Measurements from ENCODE around the gene CYP24A1.

CYP24A1 gene

GRCh38 chr20:54161821-54162149, 12.0 kb downstream of the CYP24A1 start:
- TF ChIP-seq GATA2 (IDR thresholded peaks at IDR 0.05; ENCODE audit: low read depth, low read length): no peak
- TF ChIP-seq GATA3 (IDR thresholded peaks at IDR 0.05; ENCODE audit: low read depth, low read length): no peak

- TF ChIP-seq GATA2 (IDR thresholded peaks at IDR 0.05; ENCODE audit: low read depth, low read length) (no peak), GATA3 (IDR thresholded peaks at IDR 0.05; ENCODE audit: low read depth, low read length) (no peak)
Observed at GRCh38 chr20:54161008-54161820, 12.6 kb downstream of the CYP24A1 start.

GRCh38 chr20:54160065-54161007, 13.4 kb downstream of the CYP24A1 start:
- TF ChIP-seq GATA2 (IDR thresholded peaks at IDR 0.05; ENCODE audit: low read depth, low read length): no peak
- TF ChIP-seq GATA3 (IDR thresholded peaks at IDR 0.05; ENCODE audit: low read depth, low read length): no peak

GRCh38 chr20:54158856-54159418, 14.8 kb downstream of the CYP24A1 start:
- TF ChIP-seq GATA2 (IDR thresholded peaks at IDR 0.05; ENCODE audit: low read depth, low read length): no peak
- no peak for TF ChIP-seq GATA3 (IDR thresholded peaks at IDR 0.05; ENCODE audit: low read depth, low read length)

- TF ChIP-seq GATA3 (IDR thresholded peaks at IDR 0.05; ENCODE audit: low read depth, low read length) (no peak), GATA2 (IDR thresholded peaks at IDR 0.05; ENCODE audit: low read depth, low read length) (no peak)
Observed at GRCh38 chr20:54158226-54158625, 15.6 kb downstream of the CYP24A1 start.

GRCh38 chr20:54156981-54157835, 16.6 kb downstream of the CYP24A1 start:
- no peak for TF ChIP-seq GATA2 (IDR thresholded peaks at IDR 0.05; ENCODE audit: low read depth, low read length)
- no peak for TF ChIP-seq GATA3 (IDR thresholded peaks at IDR 0.05; ENCODE audit: low read depth, low read length)

GRCh38 chr20:54156522-54156921, 17.3 kb downstream of the CYP24A1 start:
- no peak for TF ChIP-seq GATA2 (IDR thresholded peaks at IDR 0.05; ENCODE audit: low read depth, low read length)
- TF ChIP-seq GATA3 (IDR thresholded peaks at IDR 0.05; ENCODE audit: low read depth, low read length): no peak

- TF ChIP-seq GATA3 (IDR thresholded peaks at IDR 0.05; ENCODE audit: low read depth, low read length) (no peak), GATA2 (IDR thresholded peaks at IDR 0.05; ENCODE audit: low read depth, low read length) (no peak)
Observed at GRCh38 chr20:54155736-54156317, 18.0 kb downstream of the CYP24A1 start.

GRCh38 chr20:54154439-54154838, 19.3 kb downstream of the CYP24A1 start:
- TF ChIP-seq GATA3 (IDR thresholded peaks at IDR 0.05; ENCODE audit: low read depth, low read length) (no peak), GATA2 (IDR thresholded peaks at IDR 0.05; ENCODE audit: low read depth, low read length) (no peak)

GRCh38 chr20:54153847-54154246, 19.9 kb downstream of the CYP24A1 start:
- TF ChIP-seq GATA3 (IDR thresholded peaks at IDR 0.05; ENCODE audit: low read depth, low read length): no peak
- no peak for TF ChIP-seq GATA2 (IDR thresholded peaks at IDR 0.05; ENCODE audit: low read depth, low read length)

GRCh38 chr20:54153041-54153327, 20.8 kb downstream of the CYP24A1 start:
- TF ChIP-seq GATA2 (IDR thresholded peaks at IDR 0.05; ENCODE audit: low read depth, low read length): no peak
- TF ChIP-seq GATA3 (IDR thresholded peaks at IDR 0.05; ENCODE audit: low read depth, low read length): no peak

- no peak for TF ChIP-seq GATA2 (IDR thresholded peaks at IDR 0.05; ENCODE audit: low read depth, low read length)
- no peak for TF ChIP-seq GATA3 (IDR thresholded peaks at IDR 0.05; ENCODE audit: low read depth, low read length)
Observed at GRCh38 chr20:54152227-54153040, 21.4 kb downstream of the CYP24A1 start.
